Measurements from ENCODE around the gene CD40. TPM values are rescaled to one million over a fixed set of nuclear protein-coding genes. Genes with fewer than 3 reads are reported as not detected.

Gene CD40
- total RNA-seq, 1 experiment from 2014 or later, result 13.6 TPM

GRCh38 chr20:46104262-46104661, 13.9 kb upstream of the CD40 start:
- Histone ChIP-seq H4K20me1 (ENCODE audit: insufficient read depth) (no peaks in the 10 kb centered on the region), H3K36me3 (ENCODE audit: low read depth) (no peaks in the 10 kb centered on the region), H3F3A (ENCODE audit: insufficient read depth, low read depth) (no peaks in the 10 kb centered on the region), H3K4me2 (no peak overlapping the region), H3K4me1 (replicated peaks; ENCODE audit: insufficient read depth) (no peaks in the 10 kb centered on the region), H3K9me3 (ENCODE audit: insufficient read depth, low read depth) (peaks cover 4% of the 10 kb centered on the region), H3K79me2 (ENCODE audit: low read depth) (no peaks in the 10 kb centered on the region), H3K4me3 (no peak overlapping the region), H2AFZ (no peak overlapping the region), H3K27me3 (ENCODE audit: insufficient read depth, low read depth) (peaks cover 99% of the 10 kb centered on the region), H3K27ac (no peak overlapping the region), H3K9me2 (ENCODE audit: insufficient read depth) (no peaks in the 10 kb centered on the region)
- no TSS peak for BruUV-seq (replicated peaks)
- DNase-seq, result peak in 1 of 2 experiments; percentile 3
- POLR2A ChIA-PET (ENCODE audit: unreplicated experiment), result no interaction called here
- intact Hi-C loops (cut with micrococcal nuclease; ENCODE audit: unreplicated experiment), result no loop called here
- CTCF ChIA-PET, result no interaction called here
- TF ChIP-seq CTCF (conservative IDR thresholded peaks at IDR 0.05) (no peak), EZH2 (IDR thresholded peaks at IDR 0.05; ENCODE audit: low read depth) (no peak)

- intact Hi-C loops (cut with micrococcal nuclease; ENCODE audit: unreplicated experiment), result no loop called here
- no peak overlapping the region for H3K4me2 ChIP-seq
- H3K36me3 ChIP-seq (ENCODE audit: low read depth), result no peaks in the 10 kb centered on the region
- no peak overlapping the region for H2AFZ ChIP-seq
- no peaks in the 10 kb centered on the region for H3K4me1 ChIP-seq (replicated peaks; ENCODE audit: insufficient read depth)
- CTCF ChIA-PET, result no interaction called here
- DNase-seq, result no peak
- no peaks in the 10 kb centered on the region for H3K9me2 ChIP-seq (ENCODE audit: insufficient read depth)
- no TSS peak for BruUV-seq (replicated peaks)
- H3K79me2 ChIP-seq (ENCODE audit: low read depth), result no peaks in the 10 kb centered on the region
- no peak overlapping the region for H3K27ac ChIP-seq
- no peak for TF ChIP-seq CTCF (conservative IDR thresholded peaks at IDR 0.05)
- TF ChIP-seq EZH2 (IDR thresholded peaks at IDR 0.05; ENCODE audit: low read depth), result no peak
- H3K9me3 ChIP-seq (ENCODE audit: insufficient read depth, low read depth), result peaks cover 4% of the 10 kb centered on the region; the same call in 1 of the 2 replicates
- no peak overlapping the region for H3K4me3 ChIP-seq
- peaks cover 99% of the 10 kb centered on the region for H3K27me3 ChIP-seq (ENCODE audit: insufficient read depth, low read depth)
- POLR2A ChIA-PET (ENCODE audit: unreplicated experiment), result no interaction called here
- H3F3A ChIP-seq (ENCODE audit: insufficient read depth, low read depth), result no peaks in the 10 kb centered on the region
- no peaks in the 10 kb centered on the region for H4K20me1 ChIP-seq (ENCODE audit: insufficient read depth)
These were observed 11.1 kb upstream of the CD40 start for GRCh38 chr20:46107061-46107460.

- CTCF ChIA-PET, result no interaction called here
- Histone ChIP-seq H3F3A (ENCODE audit: insufficient read depth, low read depth) (no peaks in the 10 kb centered on the region), H3K9me2 (ENCODE audit: insufficient read depth) (no peaks in the 10 kb centered on the region), H3K79me2 (ENCODE audit: low read depth) (no peaks in the 10 kb centered on the region), H3K4me1 (replicated peaks; ENCODE audit: insufficient read depth) (no peaks in the 10 kb centered on the region), H4K20me1 (ENCODE audit: insufficient read depth) (no peaks in the 10 kb centered on the region), H3K4me3 (no peak overlapping the region), H3K36me3 (ENCODE audit: low read depth) (no peaks in the 10 kb centered on the region), H3K27ac (no peak overlapping the region), H2AFZ (no peak overlapping the region), H3K9me3 (ENCODE audit: insufficient read depth, low read depth) (no peaks in the 10 kb centered on the region), H3K27me3 (ENCODE audit: insufficient read depth, low read depth) (peaks cover 99% of the 10 kb centered on the region), H3K4me2 (no peak overlapping the region)
- DNase-seq, result no peak
- POLR2A ChIA-PET (ENCODE audit: unreplicated experiment), result no interaction called here
- BruUV-seq (replicated peaks), result no TSS peak
- no peak for TF ChIP-seq CTCF (conservative IDR thresholded peaks at IDR 0.05)
- TF ChIP-seq EZH2 (IDR thresholded peaks at IDR 0.05; ENCODE audit: low read depth), result no peak
- intact Hi-C loops (cut with micrococcal nuclease; ENCODE audit: unreplicated experiment), result no loop called here
These were observed 9.7 kb upstream of the CD40 start for GRCh38 chr20:46108435-46108841.

Measured in PC-9 (cell line).